Stimulated activated CD4-positive, alpha-beta T cell treated with anti-CD3 and anti-CD28 coated beads, Interleukin-15, amount 100 ng/mL, for 24 hours (primary cell): ENCODE results near the gene ARHGDIA.
A peak's percentile ranks its signal among the peaks of the same experiment; 100 is the strongest.
"Not testable (repeated sequence)": the region's sequence is repeated elsewhere in the genome, so short reads cannot be mapped to it uniquely, and the experiment has no call there.

Experiments used
- DNase-seq: peaks from one replicate; pipeline ENCODE4 v3.0.0-alpha.2; 2020

ARHGDIA gene

DNA sequence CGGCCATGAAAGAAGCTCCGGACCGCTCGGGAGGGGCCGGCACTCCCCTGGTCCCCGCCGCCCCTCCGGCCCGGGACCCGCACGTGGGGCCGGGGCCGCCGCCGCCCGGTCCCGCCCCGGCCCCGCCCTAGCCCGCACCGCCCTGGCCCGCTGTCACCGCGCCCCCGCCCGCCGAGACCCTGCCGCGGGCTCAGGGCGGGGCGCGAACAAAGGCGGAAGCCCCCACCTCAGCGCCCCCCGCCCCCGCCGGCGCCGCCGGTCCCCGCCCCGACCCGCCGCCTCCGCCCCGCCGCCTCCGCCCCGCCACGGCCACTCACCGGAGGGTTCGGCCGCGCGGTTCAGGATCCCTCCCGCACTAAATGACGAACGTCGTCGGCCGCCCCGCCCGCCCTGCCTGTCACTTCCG, at the start of gene ARHGDIA:
TSS of gene ARHGDIA (minus strand) at position 357 of the 406 bp plus-strand sequence. CDS start 1,407 bp downstream, outside the sequence.
- no peak for DNase-seq

- no peak for DNase-seq
These were observed 47.9 kb upstream of the ARHGDIA start for GRCh38 chr17:81918832-81919545.

DNA sequence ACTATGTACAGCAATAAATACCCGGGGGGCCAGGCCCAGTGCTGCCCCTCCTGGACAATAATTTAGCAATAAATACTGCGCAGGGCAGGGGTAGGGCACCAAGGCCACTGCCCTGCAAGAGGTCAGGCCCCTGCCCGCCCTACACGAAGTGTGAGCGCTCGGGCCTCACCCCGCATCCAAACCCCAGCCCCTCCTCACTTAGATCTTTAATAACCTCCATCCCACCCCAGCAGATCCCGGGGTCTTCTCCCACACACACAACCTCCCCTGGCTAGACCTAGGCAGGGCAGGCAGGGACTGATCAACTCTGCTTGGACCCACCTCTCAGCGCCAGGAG, 47.2 kb upstream of the ARHGDIA start:
- DNase-seq, result not testable (repeated sequence)

DNA sequence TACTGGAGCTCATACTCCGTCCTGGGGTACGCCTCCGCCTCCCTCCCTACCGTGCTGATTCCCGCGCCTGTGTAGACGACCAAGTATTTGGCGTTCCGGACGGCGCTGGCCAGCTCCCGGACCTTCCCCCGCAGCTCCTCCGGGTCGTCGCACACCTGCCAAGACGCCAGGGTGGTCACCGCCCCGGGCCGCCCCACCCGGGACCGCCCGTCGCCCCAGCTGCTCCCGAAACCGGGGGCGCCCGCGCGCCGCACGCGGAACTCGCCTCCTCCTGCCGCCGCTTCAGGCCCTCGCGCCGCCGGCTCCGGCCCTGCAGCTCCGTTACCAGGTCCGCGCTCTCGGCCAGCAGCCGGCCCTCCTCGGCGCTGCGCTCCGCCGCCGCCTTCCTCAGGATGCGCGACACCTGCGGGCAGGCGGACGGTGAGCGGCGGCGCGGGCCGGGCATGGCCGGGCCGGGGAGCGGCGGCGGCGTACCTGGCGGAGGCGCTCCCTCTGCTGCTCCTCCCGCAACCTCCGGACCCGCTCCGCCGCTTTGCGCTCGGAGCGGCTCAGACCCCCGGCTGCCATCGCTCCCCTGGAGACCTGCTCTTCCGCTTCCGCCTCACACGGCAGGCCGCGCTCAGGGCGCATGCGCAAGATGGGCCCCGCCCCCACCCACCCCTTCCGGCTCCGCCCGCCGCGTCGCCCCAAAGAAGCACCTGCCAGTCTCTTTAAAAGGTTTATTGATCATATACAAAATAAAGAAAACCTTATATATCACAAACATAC, 46.6 kb upstream of the ARHGDIA start, which contains the start of gene SIRT7:
TSS of gene SIRT7 (minus strand) at position 612 of the 768 bp plus-strand sequence. CDS start at position 567, 45 bp downstream.
- peak; percentile 81 for DNase-seq

- no peak for DNase-seq
These were observed 45.3 kb upstream of the ARHGDIA start for GRCh38 chr17:81916234-81917001.

GRCh38 chr17:81915331-81915730, 44.2 kb upstream of the ARHGDIA start:
- DNase-seq, result no peak

DNA sequence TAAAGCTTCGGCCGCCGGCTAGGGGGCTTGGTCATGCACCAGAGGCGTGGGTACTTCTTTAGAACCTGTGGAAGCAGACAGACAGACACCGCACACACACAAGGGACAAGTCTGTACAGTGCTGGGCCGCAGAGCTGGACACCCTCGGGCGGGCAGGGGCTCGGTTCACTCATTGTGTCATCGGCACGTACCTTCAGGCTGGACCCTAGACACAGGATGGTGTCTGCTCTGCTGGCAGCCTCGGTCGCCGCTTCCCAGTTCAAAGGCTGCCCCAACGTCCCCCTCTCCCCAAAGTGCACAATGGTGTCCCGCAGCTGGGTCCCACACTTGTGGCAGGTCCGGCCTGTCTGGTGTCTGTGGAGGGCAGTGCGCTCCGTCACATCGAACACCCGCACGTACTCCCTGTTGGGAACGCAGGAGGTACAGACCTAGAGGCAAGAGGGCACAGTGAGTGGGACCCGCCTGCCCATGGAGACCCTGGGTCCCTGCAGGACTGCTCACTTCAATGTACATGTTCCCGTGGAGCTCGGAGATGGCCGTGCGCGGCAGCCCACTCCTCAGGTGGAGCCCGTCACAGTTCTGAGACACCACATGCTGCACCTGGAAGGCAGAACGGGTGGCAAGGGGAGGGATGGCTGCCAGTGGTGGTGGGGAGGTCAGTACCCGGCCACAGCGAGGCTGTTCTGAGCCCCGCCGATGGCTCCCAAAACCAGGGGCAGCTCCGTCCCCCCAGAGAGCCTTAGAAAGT, 43.1 kb upstream of the ARHGDIA start:
- no peak for DNase-seq

DNA sequence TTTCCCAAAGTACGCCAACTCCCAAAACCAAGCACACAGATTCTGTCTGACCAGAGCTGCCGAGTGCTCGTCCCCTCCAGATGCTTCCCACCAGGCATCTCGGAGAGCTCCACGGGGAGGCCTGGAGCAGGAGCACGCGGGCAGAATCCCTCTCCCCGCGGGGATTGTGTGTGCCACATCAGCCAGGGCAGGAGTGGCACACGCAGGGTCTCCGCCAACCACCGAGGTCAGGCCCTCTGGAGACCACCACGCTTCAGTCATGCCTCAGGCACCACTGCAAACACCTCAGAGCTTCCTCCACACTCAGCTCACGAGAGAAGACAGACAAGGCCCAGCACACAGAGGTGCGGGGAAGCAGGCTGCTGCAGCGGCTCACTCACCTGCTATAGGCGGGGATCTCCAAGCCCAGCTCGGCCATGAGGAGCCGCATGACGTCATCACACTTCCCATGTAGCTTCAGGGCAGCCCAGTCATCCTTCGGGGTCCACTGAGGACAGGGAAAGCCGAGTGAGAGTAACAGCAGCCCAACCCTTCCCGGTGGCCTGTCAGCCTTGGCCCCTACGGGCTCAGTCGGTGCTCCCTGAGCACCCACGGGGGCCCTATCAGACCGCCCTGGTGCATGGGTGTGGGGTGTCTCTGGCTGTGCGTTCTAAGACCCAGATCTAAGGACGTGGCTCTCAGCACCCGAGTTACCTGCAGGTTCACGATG, 42.4 kb upstream of the ARHGDIA start:
- DNase-seq, result no peak

- no peak for DNase-seq
These were observed 41.5 kb upstream of the ARHGDIA start for GRCh38 chr17:81912441-81913309.

- DNase-seq, result no peak
These were observed 40.8 kb upstream of the ARHGDIA start for GRCh38 chr17:81911969-81912368.

DNA sequence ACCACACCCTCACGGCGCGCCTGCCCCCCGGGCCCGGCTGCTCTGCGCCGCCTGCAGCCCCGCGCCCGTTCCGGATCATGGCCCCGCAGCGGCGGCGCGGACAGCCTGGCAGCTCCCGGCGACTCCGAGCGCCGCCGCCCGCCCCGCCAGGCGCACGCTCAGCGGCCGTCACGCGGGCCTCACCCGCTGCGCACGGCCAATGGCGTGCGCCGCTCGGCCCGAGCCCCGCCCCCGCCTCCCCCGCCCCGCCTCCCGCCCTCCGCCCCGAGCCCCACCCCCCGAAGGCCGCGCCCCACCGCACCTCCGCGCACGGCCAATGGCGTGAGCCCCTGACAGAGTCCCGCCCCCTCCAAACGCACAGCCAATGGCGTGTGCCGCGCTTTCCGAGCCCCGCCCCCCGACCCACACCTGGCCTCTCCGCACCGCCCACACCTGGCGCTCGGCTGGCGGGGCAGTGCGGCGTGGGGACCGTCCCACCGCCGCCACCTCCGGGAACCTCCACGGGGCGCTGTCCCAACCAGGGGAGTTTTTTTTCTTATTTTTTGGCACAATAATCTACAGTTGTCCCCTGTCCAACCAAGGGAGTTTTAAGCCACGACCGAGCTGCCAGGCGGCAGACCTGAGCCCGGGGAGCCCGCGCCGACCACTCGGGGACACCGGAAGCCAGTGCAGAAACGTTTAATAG, 40.3 kb upstream of the ARHGDIA start, which contains the start of gene PCYT2:
TSS of gene PCYT2 (minus strand) at position 123 of the 685 bp plus-strand sequence. CDS start at position 79, 44 bp downstream.
- peak; percentile 96 for DNase-seq

GRCh38 chr17:81910840-81911276, 39.7 kb upstream of the ARHGDIA start:
- peak; percentile 46 for DNase-seq

DNA sequence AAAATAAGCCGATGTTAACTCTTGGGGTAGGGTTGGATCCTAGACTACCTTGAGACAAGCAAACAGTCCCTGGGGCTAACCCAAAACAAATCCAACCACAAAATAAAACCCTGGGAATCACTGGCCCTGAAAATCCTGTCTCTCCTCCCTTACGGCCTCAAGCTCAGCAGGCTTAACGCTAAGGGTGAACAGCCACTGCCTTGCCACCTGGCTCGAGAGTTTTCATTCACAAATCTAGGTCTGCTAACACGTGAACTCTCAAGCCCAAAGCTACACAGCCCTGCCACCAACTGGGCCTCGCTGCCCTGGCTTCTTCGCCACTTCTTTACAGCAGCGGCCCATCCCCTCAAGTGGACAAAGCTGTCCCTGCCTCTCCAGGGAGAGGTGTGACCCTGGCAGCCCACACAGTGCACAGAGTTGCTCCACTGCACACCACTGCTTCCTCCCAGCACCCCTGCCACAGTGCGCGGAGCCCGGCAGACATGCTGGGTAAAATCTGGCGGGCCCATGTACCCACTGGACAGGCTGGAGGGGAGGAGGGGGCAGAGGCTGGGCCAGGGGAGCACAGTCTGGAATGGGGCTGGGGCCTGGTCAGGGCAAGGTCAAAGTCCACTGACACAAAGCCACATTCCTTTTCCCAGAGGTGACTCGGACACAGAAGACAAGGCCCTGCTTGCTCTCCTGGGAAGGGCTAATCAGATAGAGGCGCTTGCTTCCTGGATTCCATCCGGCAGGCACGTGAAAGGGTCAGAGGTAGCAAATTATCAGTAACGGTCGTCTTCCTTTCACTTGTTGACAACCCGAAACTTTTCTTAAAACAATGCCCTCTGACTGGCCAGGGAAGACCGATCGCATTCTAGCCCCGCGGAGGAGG, 39.1 kb upstream of the ARHGDIA start:
- no peak for DNase-seq

DNA sequence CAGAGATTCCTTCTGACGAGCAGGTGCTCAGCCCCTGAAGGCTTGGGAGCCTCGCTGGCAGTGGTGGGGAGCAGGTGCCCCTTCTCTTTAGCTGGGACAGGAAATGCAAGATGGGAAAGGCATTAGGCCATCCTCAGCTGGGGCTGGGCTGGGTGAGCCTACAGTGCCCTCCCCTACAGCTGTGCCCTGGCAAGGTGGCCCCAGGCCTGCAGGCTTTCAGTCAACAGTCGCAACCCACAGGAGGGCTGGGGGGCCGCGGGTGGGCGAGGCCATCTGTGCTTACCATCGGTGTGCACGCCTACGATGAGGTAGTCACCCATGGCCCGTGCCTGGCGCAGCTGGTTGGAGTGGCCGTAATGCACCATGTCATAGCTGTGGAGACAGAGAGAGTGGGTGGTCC, 38.1 kb upstream of the ARHGDIA start:
- DNase-seq, result no peak

GRCh38 chr17:81908793-81909192, 37.7 kb upstream of the ARHGDIA start:
- no peak for DNase-seq

- no peak for DNase-seq
These were observed 36.3 kb upstream of the ARHGDIA start for GRCh38 chr17:81907219-81908145.

DNA sequence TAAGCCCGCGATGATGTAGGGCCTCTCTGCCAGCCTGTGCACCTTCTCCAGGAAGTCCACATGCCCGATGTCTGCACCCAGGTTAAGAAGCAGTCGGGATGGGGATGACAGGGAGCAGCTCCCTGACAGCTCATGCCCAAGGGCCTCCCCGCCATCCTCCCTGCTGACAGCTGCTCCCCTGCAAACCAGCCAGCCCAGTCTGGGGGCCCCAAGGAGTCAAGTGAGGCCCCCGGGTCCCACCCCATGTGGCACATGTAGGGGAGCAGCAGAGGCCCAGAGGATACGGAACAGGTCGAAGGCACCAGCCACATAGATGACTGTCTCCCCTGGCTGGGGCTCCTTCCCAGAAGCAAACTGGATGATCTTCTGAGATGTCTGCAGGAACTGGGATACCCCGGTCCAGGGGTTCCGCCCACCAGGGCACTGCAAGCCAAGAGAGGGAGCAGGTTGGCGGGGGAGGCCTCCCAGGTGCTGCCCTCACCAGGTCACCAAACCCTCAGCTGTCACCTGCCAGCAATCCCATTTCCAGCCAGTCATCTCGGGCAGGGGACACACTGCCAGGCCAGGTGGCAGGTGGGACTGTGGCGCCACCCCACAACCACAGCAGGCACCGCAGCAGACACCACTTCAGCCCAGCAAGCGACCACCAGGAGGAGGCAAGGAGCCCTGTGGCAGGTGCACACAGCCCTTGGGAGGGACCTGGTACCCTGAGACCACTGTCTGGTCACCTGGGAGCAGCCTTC, 35.5 kb upstream of the ARHGDIA start:
- DNase-seq, result no peak
